Kasumi-1 (cell line): ENCODE data around the gene SH3GL1.

ENCODE experiments used
- DNase-seq, 2 experiments: peaks; one replicate each; lab custom pipeline; 2025; lab: John Stamatoyannopoulos, UW

SH3GL1 gene

GRCh38 chr19:4313847-4314490 is 86.4 kb downstream of the SH3GL1 start:
- no peak for DNase-seq
